ENCODE data around the gene NLRP9.
"Not testable (repeated sequence)": the region's sequence is repeated elsewhere in the genome, so short reads cannot be mapped to it uniquely, and the experiment has no call there.

DNA sequence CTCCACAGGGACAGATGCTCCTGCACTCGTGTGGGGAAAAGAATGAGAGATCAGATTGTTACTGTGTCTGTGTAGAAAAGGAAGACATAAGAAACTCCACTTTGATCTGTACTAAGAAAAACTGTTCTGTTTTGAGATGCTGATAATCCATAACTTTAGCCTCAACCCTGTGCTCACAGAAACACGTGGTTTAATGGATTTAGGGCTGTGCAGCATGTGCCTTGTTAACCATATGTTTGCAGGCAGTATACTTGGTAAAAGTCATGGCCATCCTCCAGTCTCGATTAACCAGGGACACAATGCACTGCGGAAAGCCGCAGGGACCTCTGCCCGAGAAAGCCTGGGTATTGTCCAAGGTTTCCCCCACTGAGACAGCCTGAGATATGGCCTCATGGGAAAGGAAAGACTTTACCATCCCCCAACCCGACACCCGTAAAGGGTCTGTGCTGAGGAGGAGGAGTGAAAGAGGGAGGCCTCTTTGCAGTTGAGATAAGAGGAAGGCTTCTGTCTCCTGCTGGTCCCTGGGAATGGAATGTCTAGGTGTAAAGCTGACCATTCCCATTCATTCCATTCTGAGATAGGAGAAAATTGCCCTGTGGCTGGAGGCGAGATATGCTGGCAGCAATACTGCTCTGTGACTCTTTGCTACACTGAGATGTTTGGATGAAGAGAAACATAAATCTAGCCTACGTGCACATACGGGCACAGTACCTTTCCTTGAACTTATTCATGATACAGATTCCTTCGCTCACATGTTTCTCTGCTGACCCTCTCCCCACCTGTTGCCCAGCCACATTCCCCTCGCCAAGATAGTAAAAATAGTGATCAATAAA is 20.1 kb downstream of the NLRP9 start:
- TF ChIP-seq, protein P1, sequence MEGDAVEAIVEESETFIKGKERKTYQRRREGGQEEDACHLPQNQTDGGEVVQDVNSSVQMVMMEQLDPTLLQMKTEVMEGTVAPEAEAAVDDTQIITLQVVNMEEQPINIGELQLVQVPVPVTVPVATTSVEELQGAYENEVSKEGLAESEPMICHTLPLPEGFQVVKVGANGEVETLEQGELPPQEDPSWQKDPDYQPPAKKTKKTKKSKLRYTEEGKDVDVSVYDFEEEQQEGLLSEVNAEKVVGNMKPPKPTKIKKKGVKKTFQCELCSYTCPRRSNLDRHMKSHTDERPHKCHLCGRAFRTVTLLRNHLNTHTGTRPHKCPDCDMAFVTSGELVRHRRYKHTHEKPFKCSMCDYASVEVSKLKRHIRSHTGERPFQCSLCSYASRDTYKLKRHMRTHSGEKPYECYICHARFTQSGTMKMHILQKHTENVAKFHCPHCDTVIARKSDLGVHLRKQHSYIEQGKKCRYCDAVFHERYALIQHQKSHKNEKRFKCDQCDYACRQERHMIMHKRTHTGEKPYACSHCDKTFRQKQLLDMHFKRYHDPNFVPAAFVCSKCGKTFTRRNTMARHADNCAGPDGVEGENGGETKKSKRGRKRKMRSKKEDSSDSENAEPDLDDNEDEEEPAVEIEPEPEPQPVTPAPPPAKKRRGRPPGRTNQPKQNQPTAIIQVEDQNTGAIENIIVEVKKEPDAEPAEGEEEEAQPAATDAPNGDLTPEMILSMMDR (IDR thresholded peaks at IDR 0.05 in 8 of 11, conservative IDR thresholded peaks at IDR 0.05 in 3 of 11), result not testable (repeated sequence)
- not testable (repeated sequence) for TF ChIP-seq POLR2A (IDR thresholded peaks at IDR 0.05)

Measured in spleen (tissue), 7 donors.